GM10847 (cell line): ENCODE measurements around the gene AIG1.

ENCODE experiments used
- POLR2A ChIP-seq: IDR thresholded peaks from 2 replicates; pipeline ENCODE4 v1.6.1; 2011; ENCODE audit not compliant: insufficient read length; ENCODE audit errors: extremely low read depth

The AIG1 gene

GRCh38 chr6:143052282-143052681 is 8.4 kb upstream of the AIG1 start:
- no peak for TF ChIP-seq POLR2A

- no peak for TF ChIP-seq POLR2A
Observed at GRCh38 chr6:143053856-143054255, 6.8 kb upstream of the AIG1 start.

- no peak for TF ChIP-seq POLR2A
Observed at GRCh38 chr6:143054329-143054728, 6.4 kb upstream of the AIG1 start.

GRCh38 chr6:143055213-143055612 is 5.5 kb upstream of the AIG1 start:
- no peak for TF ChIP-seq POLR2A

- no peak for TF ChIP-seq POLR2A
Observed at GRCh38 chr6:143055891-143056290, 4.8 kb upstream of the AIG1 start.

GRCh38 chr6:143058987-143059386 is 1.7 kb upstream of the AIG1 start:
- TF ChIP-seq POLR2A: no peak

GRCh38 chr6:143059663-143060353 is 881 bp upstream of the AIG1 start:
- TF ChIP-seq POLR2A: no peak

- peak; percentile 35 for TF ChIP-seq POLR2A
Observed at GRCh38 chr6:143060354-143060805, 309 bp upstream of the AIG1 start.

- no peak for TF ChIP-seq POLR2A
Observed at GRCh38 chr6:143061597-143062385, 1.1 kb downstream of the AIG1 start.

- TF ChIP-seq POLR2A: no peak
Observed at GRCh38 chr6:143062551-143062950, 1.9 kb downstream of the AIG1 start.

GRCh38 chr6:143063631-143064030 is 2.9 kb downstream of the AIG1 start:
- no peak for TF ChIP-seq POLR2A

- TF ChIP-seq POLR2A: no peak
Observed at GRCh38 chr6:143064271-143064670, 3.6 kb downstream of the AIG1 start.

- TF ChIP-seq POLR2A: no peak
Observed at GRCh38 chr6:143064951-143065683, 4.4 kb downstream of the AIG1 start.

GRCh38 chr6:143068001-143068400 is 7.3 kb downstream of the AIG1 start:
- no peak for TF ChIP-seq POLR2A

GRCh38 chr6:143074101-143074500 is 13.4 kb downstream of the AIG1 start:
- TF ChIP-seq POLR2A: no peak

GRCh38 chr6:143074670-143075318 is 14.1 kb downstream of the AIG1 start:
- TF ChIP-seq POLR2A: no peak
